HepG2 (cell line): ENCODE measurements around the gene HIRA.

Source experiments
- EZH2 ChIP-seq: conservative IDR thresholded peaks from 2 replicates; pipeline ENCODE4 v1.6.1; 2012; ENCODE audit warnings: mild to moderate bottlenecking, low read depth, low read length, moderate library complexity
- JUND ChIP-seq: sonication (generic); formaldehyde crosslinking; IDR thresholded peaks from 2 replicates; pipeline ENCODE4 v1.8.0; 2022; ENCODE audit warnings: mild to moderate bottlenecking, missing genetic modification reagents
- NFIC ChIP-seq: IDR thresholded peaks from 2 replicates; pipeline ENCODE4 v1.6.1; 2012; ENCODE audit warnings: mild to moderate bottlenecking, low read length, inconsistent platforms
- NFYB ChIP-seq: sonication (generic); formaldehyde crosslinking; IDR thresholded peaks from 2 replicates; pipeline ENCODE4 v1.4.0; 2020; ENCODE audit warnings: missing genetic modification reagents
- POLR2AphosphoS5 ChIP-seq: IDR thresholded peaks from 2 replicates; pipeline ENCODE4 v1.6.1; 2012; ENCODE audit warnings: low read depth, low read length
- TCF12 ChIP-seq, 2 experiments: fragments of 450-650 bp in 1 of 2; sonication (generic) in 1 of 2; formaldehyde crosslinking in 1 of 2; IDR thresholded peaks; 2 replicates each; pipeline versions ENCODE4 v1.6.1 to v1.8.0; 2017 to 2022; ENCODE audit warnings: antibody characterized with exemption in 1 of 2, mild to moderate bottlenecking in 1 of 2, missing genetic modification reagents in 1 of 2, moderate library complexity in 1 of 2
- ZBTB3 ChIP-seq: sonication (generic); formaldehyde crosslinking; IDR thresholded peaks from 2 replicates; pipeline ENCODE4 v1.4.0; 2020; ENCODE audit warnings: low read depth, mild to moderate bottlenecking, moderate library complexity, missing genetic modification reagents, borderline replicate concordance
- ZKSCAN5 ChIP-seq: sonication (generic); formaldehyde crosslinking; IDR thresholded peaks from 2 replicates; pipeline ENCODE4 v1.5.1; 2020; ENCODE audit warnings: mild to moderate bottlenecking, missing genetic modification reagents
- ZNF274 ChIP-seq: sonication (generic); formaldehyde crosslinking; IDR thresholded peaks from 2 replicates; pipeline ENCODE4 v1.5.1; 2020; ENCODE audit warnings: mild to moderate bottlenecking, missing genetic modification reagents
- ZNF331 ChIP-seq: sonication (generic); formaldehyde crosslinking; IDR thresholded peaks from 2 replicates; pipeline ENCODE4 v1.4.0; 2020; ENCODE audit warnings: missing genetic modification reagents
- ZNF350 ChIP-seq: sonication (generic); formaldehyde crosslinking; IDR thresholded peaks from 2 replicates; pipeline ENCODE4 v1.4.0; 2020; ENCODE audit warnings: mild to moderate bottlenecking, low read depth, missing genetic modification reagents, borderline replicate concordance
- ZNF644 ChIP-seq: IDR thresholded peaks from 2 replicates; pipeline ENCODE4 v1.6.1; 2016; ENCODE audit warnings: low read depth
- TF ChIP-seq, protein P1 (sequence below): sonication (generic); formaldehyde crosslinking; IDR thresholded peaks from 2 replicates; pipeline ENCODE4 v1.5.0; 2020; ENCODE audit warnings: missing genetic modification reagents
- TF ChIP-seq, protein P2 (sequence below): sonication (generic); formaldehyde crosslinking; IDR thresholded peaks from 2 replicates; pipeline ENCODE4 v1.5.0; 2020; ENCODE audit warnings: mild to moderate bottlenecking, missing genetic modification reagents, moderate library complexity

DNA sequence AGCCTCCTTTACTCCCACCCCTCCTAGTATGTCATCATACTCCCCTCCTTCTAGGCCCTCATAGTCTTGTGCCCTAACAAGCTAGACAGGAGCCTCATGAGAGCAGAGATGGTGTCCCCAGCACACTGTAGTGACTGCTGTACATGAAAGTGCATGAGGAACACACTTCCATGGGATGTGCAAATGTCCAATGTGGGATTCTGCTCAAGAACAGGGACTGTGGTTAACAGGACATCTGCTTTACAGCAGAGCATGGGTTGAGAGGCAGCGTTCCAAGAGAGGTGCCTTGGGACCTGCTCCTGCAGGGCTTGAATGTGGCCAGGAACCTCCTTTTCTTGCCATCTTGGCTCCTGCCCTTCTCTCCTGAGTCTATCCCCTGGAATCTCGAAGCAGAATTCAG lies 45.3 kb downstream of the HIRA start:
- TF ChIP-seq, protein P1, sequence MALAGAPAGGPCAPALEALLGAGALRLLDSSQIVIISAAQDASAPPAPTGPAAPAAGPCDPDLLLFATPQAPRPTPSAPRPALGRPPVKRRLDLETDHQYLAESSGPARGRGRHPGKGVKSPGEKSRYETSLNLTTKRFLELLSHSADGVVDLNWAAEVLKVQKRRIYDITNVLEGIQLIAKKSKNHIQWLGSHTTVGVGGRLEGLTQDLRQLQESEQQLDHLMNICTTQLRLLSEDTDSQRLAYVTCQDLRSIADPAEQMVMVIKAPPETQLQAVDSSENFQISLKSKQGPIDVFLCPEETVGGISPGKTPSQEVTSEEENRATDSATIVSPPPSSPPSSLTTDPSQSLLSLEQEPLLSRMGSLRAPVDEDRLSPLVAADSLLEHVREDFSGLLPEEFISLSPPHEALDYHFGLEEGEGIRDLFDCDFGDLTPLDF (CRISPR knock-in tag) = no peak
- TF ChIP-seq POLR2AphosphoS5 (no peak), NFYB (no peak), NFIC (no peak), EZH2 (no peak), JUND (CRISPR knock-in tag) (no peak), ZNF350 (no peak), ZNF274 (CRISPR knock-in tag) (no peak), TCF12 (IDR thresholded peaks at IDR 0.05) (no peak), TCF12 (CRISPR knock-in tag; IDR thresholded peaks at IDR 0.05) (no peak), ZNF331 (CRISPR knock-in tag) (no peak), ZKSCAN5 (CRISPR knock-in tag) (no peak), ZNF644 (CRISPR knock-in tag) (no peak), ZBTB3 (CRISPR knock-in tag) (no peak)
- TF ChIP-seq, protein P2, sequence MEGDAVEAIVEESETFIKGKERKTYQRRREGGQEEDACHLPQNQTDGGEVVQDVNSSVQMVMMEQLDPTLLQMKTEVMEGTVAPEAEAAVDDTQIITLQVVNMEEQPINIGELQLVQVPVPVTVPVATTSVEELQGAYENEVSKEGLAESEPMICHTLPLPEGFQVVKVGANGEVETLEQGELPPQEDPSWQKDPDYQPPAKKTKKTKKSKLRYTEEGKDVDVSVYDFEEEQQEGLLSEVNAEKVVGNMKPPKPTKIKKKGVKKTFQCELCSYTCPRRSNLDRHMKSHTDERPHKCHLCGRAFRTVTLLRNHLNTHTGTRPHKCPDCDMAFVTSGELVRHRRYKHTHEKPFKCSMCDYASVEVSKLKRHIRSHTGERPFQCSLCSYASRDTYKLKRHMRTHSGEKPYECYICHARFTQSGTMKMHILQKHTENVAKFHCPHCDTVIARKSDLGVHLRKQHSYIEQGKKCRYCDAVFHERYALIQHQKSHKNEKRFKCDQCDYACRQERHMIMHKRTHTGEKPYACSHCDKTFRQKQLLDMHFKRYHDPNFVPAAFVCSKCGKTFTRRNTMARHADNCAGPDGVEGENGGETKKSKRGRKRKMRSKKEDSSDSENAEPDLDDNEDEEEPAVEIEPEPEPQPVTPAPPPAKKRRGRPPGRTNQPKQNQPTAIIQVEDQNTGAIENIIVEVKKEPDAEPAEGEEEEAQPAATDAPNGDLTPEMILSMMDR (CRISPR knock-in tag) = no peak
